NCI-H2171 treated with DMSO at 0.1 percent for 48 hours (cell line): ENCODE measurements around the gene KIF7.
A peak's percentile ranks its signal among the peaks of the same experiment; 100 is the strongest.
"Not testable (repeated sequence)": the region's sequence is repeated elsewhere in the genome, so short reads cannot be mapped to it uniquely, and the experiment has no call there.

ENCODE experiments used
- DNase-seq: peaks from one replicate; lab custom pipeline; 2025; lab: John Stamatoyannopoulos, UW

Gene KIF7

GRCh38 chr15:89654847-89655805 lies at the start of gene KIF7:
Gene KIF7, minus strand, starts transcription at chr15:89655467. Its CDS starts 2,537 bp downstream, at chr15:89652930.
- DNase-seq, result peak; percentile 58

- DNase-seq, result no peak
These were observed 49.1 kb upstream of the KIF7 start for GRCh38 chr15:89704411-89704810.

- DNase-seq, result no peak
These were observed 39.9 kb upstream of the KIF7 start for GRCh38 chr15:89695198-89695597.

- DNase-seq, result no peak
These were observed 38.4 kb upstream of the KIF7 start for GRCh38 chr15:89693696-89694095.

GRCh38 chr15:89693091-89693490 lies 37.8 kb upstream of the KIF7 start:
- no peak for DNase-seq

- peak; percentile 79 for DNase-seq
These were observed 35.3 kb upstream of the KIF7 start, which contains the start of the genes PEX11A and WDR93 for GRCh38 chr15:89690276-89691218. Gene PEX11A, minus strand, starts transcription at chr15:89690754. Its CDS starts 122 bp downstream, at chr15:89690632. Gene WDR93, plus strand, starts transcription at chr15:89690811. Its CDS starts 10,936 bp downstream, at chr15:89701747.

- not testable (repeated sequence) for DNase-seq
These were observed 34.6 kb upstream of the KIF7 start for GRCh38 chr15:89689930-89690275.

GRCh38 chr15:89686522-89686921 lies 31.3 kb upstream of the KIF7 start:
- DNase-seq, result no peak

- no peak for DNase-seq
These were observed 30.7 kb upstream of the KIF7 start for GRCh38 chr15:89685995-89686394.

GRCh38 chr15:89681146-89681545 lies 25.9 kb upstream of the KIF7 start:
- no peak for DNase-seq

- DNase-seq, result no peak
These were observed 25.1 kb upstream of the KIF7 start for GRCh38 chr15:89680282-89680873.

GRCh38 chr15:89679212-89679611 lies 23.9 kb upstream of the KIF7 start, which contains the start of gene PLIN1:
Gene PLIN1, minus strand, starts transcription at chr15:89679367. Its CDS starts 1,878 bp downstream, at chr15:89677489.
- no peak for DNase-seq

- DNase-seq, result no peak
These were observed 22.1 kb upstream of the KIF7 start for GRCh38 chr15:89677381-89677780.

GRCh38 chr15:89675606-89676005 lies 20.3 kb upstream of the KIF7 start:
- DNase-seq, result no peak

GRCh38 chr15:89674526-89674925 lies 19.3 kb upstream of the KIF7 start:
- DNase-seq, result no peak

GRCh38 chr15:89673165-89673512 lies 17.9 kb upstream of the KIF7 start:
- DNase-seq, result no peak

- no peak for DNase-seq
These were observed 17.2 kb upstream of the KIF7 start for GRCh38 chr15:89672221-89673164.

GRCh38 chr15:89671687-89672086 lies 16.4 kb upstream of the KIF7 start:
- no peak for DNase-seq

- DNase-seq, result no peak
These were observed 15.8 kb upstream of the KIF7 start for GRCh38 chr15:89670971-89671560.

- no peak for DNase-seq
These were observed 14.7 kb upstream of the KIF7 start for GRCh38 chr15:89669941-89670340.
